HG02870 (cell line): ENCODE data around the gene SIL1.

Source experiments
- ATAC-seq: cut with Tn5 transposase; IDR thresholded peaks from one replicate; pipeline ENCODE4 v1.9.1; 2021; ENCODE audit warnings: mild to moderate bottlenecking, moderate library complexity; ENCODE audit not compliant: unreplicated experiment

Gene SIL1

DNA sequence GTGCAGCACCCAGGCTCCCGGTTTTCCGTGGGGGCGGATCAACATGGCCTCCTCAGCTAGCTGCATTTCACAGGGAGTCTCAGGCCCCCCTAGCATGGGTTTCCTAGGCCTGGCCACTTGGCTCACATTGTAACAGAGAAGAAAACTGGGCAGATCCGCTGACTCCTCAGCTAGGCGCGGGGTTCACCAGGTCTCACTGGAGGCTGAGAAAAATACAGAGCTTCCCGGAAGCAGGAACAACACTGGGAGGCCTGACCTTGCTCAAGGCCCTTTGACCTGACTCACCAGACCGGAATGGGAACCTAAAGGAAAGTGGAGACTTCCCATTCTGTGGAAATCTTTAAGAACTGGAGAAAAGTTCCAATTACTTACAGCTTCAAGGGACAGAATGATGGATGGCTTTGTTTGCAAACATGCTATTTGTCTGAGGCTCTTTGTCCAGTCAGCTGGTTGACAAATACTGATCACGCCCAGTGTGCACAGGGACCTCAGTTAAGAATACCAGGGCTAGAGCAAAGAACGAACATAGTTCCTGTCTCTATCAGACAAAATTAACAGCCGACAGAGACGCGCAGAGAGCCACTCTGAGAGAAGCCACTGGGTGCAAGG is 234.3 kb downstream of the SIL1 start:
- no peak for ATAC-seq

DNA sequence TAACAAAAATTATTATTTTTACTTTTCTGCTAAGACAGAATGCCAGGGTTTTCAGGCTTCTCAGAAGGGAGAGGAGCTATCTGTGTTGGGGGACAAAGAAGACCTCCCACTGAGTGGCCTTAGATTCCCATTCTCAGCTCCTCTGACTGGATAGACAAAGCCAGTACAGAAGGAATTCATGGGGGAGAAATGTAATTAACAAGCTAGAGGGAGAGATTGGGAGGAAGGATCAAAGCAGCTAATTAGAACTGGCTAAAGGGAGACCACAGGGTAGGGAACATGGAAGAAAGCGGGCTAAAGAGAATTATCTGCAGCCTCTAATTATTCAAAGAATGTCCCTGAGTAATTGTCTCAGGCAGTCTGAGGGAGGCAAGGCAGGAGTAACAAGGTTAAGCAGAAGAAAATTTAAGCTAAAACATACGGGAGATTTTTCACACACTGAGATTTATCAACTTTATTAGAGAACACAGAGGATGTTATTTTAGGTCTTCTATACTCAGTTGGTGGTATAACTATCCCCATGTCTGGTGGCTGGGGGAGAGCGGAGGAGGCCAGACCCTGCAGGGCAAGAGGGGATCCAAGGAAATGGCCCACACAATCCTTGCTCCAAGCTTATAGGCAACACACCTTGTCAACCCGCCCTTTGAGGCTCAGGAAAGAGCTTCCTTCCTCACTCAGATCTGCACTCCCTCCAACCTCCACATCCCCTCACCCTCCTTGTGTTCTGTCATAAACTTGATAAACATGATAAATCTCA is 235.4 kb downstream of the SIL1 start:
- ATAC-seq, result no peak

DNA sequence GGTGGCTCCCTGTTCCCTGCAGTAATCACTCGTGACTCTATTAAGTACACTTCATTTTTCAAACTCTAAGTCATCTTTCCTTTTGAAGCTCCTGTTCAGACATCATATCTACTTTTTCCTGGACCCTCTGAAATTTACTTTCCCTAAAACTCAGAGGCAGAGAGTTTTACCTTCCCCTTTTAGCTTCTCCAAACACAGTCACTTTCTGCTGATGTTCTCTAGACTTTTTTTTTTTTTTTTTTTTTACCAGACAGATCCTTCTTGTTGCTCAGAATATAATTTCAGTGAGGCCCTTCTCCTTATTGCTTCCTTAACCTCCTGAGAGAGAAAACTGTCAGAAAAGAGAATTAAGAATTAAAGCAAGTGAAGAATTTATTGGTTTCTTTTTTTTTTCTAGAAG is 236.4 kb downstream of the SIL1 start:
- no peak for ATAC-seq

DNA sequence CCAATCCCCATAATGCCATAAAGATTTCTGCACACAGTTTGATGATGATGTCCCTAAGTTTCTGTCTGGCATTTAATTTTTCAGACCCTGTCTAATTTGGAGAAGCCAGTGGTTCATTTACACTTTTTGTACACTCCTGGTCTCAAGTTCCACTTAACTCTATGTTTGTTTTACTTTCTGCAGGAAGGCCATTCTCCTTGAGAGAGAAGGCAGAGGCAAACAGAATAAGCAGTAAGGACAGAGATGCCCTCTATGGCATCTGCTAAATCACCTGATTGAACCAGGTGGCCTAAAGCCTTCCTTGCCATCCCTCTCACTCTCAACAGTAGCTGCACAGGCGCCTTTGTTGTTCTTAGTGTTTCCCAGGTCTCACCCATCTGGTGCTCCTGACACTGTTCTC is 236.9 kb downstream of the SIL1 start:
- no peak for ATAC-seq

DNA sequence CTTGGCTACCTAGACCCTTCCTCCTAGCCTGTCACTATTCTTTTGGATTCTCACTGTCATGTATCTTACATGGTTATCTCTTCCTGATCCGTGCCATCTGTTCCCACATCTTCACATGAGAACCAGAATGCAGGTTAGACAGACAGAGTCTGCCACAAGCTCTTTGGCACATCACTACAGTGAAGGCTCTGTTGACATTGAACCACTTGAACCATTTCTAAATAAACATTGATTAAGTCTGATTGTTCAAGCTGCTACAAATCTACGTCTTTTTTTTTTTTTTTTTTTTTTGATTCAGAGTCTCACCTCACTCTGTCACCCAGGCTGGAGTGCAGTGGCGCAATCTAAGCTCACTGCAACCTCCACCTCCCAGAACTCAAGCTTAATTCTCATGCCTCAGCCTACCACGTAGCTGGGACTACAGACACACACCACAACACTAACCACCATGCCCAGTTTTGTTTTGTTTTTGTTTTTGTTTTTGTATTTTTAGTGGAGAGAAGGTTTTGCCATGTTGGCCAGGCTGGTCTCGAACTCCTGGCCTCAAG is 237.9 kb downstream of the SIL1 start:
- ATAC-seq, result no peak

DNA sequence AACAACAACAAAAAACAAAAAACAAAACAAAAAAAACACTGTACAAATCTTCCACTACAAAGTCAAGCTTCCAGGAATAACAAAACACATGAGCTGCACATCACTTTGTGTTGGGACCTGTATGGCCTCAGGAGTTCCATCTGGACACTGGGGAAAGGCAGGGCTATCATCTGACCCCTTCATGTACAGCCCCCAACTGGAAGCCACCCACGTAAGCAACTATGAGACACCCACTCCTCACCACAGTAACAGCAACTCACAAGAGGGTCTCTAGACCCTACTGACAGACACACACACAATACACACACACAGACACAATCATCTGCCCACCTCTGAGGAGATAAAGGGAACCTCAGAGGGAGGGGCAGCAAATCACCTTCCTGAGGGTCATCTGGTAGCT is 241.4 kb downstream of the SIL1 start:
- no peak for ATAC-seq

DNA sequence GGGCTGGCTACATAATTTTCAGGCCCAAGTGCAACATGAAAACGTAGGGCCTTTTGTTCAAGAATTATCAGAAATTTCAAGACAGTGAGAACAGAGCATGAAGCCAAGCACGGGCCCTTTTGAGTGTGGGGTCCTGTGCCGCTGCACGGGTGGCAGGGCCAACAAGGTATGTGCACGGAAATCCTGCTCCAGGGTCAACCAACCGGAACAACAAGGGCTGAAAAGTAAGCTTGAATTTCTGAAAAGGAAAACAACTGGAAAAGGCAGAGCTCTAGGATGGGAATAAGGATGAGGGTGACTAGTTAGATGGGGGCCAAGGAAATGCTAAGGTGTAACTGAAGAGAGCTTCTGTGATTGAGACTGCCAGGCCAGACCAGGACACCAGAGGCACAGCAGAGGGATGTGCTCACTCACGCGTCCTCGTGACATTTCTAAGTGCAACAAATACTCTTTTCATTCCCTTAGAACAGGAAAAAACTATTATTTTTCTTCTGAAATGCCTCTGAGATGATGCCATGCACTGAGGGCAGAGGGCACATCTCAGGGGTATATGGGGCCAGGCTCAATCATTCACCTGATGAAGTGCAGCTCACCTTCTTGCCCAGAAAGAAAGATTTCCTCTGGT is 242.4 kb downstream of the SIL1 start:
- no peak for ATAC-seq

GRCh38 chr5:138955013-138955660 is 243.0 kb downstream of the SIL1 start:
- ATAC-seq, result no peak

DNA sequence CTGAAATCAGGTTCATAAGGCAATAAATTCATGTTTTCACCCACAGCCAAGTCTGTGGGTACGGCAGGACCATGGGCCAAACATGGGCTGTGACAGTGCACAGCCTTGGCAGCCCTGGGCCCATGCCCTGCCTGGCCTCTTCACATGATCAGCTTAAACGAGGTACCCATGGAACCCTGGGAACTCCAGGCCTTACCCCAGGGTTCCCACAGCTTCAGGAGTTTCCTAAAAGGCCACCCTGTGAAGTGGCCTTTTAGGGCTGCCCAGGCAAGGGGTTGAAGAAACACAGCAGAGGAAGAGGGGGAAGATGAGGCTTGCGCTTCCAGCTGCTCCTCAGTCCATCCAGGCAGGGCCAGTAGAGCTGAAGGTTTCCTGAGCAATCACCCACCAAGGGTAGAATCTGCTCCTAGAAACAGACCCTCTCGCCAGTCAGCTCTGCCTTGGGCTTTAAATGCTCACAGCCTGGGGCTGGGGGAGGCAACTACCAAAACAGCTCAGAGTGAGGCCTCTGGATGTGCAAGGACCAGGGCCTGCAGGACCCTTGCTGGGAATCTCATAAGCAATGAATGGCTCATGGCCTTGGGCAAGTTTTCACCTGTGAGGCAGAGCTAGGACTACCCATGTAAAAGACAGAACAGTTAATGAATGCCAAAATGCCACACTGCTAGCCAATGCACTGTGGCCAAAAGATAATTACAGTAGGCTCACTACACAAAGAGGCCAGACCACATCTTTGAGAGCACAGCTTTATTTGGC is 243.7 kb downstream of the SIL1 start:
- no peak for ATAC-seq

GRCh38 chr5:138953387-138954256 is 244.5 kb downstream of the SIL1 start:
- ATAC-seq, result no peak

GRCh38 chr5:138952962-138953361 is 245.2 kb downstream of the SIL1 start:
- no peak for ATAC-seq

GRCh38 chr5:138951986-138952735 is 246.0 kb downstream of the SIL1 start:
- no peak for ATAC-seq

DNA sequence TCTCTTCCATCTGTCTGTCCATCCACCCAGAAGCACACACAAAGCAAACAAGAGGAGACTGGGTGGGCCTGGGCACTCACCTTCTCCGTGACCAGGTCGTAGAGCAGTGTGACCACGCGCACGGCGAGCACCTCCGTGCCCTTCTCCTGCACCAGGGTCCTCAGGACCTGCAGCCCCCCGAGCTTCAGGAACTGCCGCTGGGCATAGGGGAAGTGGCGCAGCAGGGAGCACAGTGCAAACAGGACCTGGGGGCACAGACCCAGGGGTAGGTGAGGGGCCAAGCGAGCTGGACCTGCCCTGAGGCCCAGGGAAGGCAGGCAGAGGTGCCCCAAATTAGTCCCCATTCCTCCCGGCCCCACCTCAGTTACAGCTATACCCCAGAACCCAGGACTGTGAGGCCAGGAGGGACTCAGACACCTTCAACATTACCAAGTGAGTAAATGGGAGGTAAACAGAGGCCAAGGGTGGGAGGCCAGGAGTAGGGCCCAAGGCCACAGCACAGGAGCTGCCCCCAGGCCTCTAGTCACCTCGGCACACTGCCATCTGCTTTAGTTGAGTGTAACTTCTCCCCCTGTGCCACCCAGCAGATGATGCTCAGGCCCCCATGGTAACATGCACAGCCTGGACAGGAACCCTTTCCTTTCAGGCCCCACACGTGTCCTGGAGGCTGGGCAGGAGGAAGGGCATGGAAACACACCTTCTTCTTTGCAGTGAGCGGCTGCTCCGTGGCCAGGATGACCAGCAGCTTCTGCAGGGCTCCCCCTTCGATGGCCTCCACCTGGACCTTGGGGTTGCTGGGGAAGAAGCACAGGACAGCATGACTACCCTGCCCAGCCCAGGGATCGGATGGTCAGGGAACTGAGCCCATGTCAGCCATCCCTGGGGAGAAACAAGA is 246.8 kb downstream of the SIL1 start:
- no peak for ATAC-seq

GRCh38 chr5:138950421-138951031 is 247.6 kb downstream of the SIL1 start:
- ATAC-seq, result no peak

- no peak for ATAC-seq
These were observed 248.2 kb downstream of the SIL1 start for GRCh38 chr5:138949988-138950387.

DNA sequence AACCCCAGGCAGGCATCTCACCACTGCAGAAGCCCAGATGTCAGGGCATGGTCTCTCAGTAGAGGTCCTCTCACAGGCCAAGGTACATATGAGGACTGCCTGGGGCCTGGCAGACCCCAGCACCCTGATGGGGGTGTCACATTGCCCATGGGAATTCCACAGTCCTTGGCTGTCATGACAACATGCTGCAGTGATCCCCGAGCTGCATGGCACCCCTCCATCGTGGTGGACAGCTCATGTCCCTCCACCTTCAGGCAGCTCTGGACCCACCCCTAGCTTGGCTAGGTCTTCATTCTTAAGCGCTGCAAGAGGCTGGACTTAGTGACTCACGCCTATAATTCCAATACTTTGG is 249.0 kb downstream of the SIL1 start:
- no peak for ATAC-seq

- no peak for ATAC-seq
These were observed 249.5 kb downstream of the SIL1 start for GRCh38 chr5:138948471-138949222.
